Tibial artery (tissue), 4 donors: Measurements from ENCODE around the gene SYPL1.

ENCODE experiments used
- DNase-seq, 2 donors: peaks; one replicate each; pipeline ENCODE4 v3.0.0-alpha.2; 2019
- H3K27ac ChIP-seq, 2 donors: fragments of 200-600 bp; sonication (generic) in 1 of 2; 1 replicate in 1 of 2; 2 replicates in 1 of 2; pipeline ENCODE4 v1.5.1; 2018 to 2019; ENCODE audit warnings: mild to moderate bottlenecking in 1 of 2
- H3K27me3 ChIP-seq, 2 donors: fragments of 200-600 bp; sonication (generic) in 1 of 2; one replicate each; pipeline versions ENCODE4 v1.5.1 to v1.6.0; 2016 to 2019
- H3K36me3 ChIP-seq, 3 donors: fragments of 200-600 bp; sonication (generic) in 2 of 3; one replicate each; pipeline ENCODE4 v1.5.1; 2016 to 2019; ENCODE audit warnings: mild to moderate bottlenecking in 2 of 3
- H3K4me1 ChIP-seq, 4 donors: fragments of 200-600 bp; sonication (generic) in 2 of 4; 1 replicate in 3 of 4; 2 replicates in 1 of 4; pipeline ENCODE4 v1.5.1; 2016 to 2019
- H3K4me3 ChIP-seq, 2 donors: fragments of 200-600 bp; sonication (generic) in 1 of 2; 1 replicate in 1 of 2; 2 replicates in 1 of 2; pipeline ENCODE4 v1.5.1; 2018 to 2019; ENCODE audit warnings: mild to moderate bottlenecking in 2 of 2
- H3K9me3 ChIP-seq, 3 donors: fragments of 200-600 bp; sonication (generic) in 1 of 3; one replicate each; pipeline ENCODE4 v1.5.1; 2016 to 2019
- intact Hi-C: fragments of 100-400 bp; cut with DNase I; formaldehyde crosslinking; loops from one replicate; pipeline ENCODE4 v1.15.0; 2023; ENCODE audit warnings: low total_unique reads
- TF ChIP-seq, protein P1 (sequence below), 2 experiments: fragments of 200-600 bp in 1 of 2; fragments of 450-650 bp in 1 of 2; IDR thresholded peaks; one replicate each; pipeline ENCODE4 v1.5.1; 2017 to 2019; ENCODE audit warnings: antibody characterized with exemption in 2 of 2, mild to moderate bottlenecking in 1 of 2, moderate library complexity in 1 of 2

SYPL1 gene

DNA sequence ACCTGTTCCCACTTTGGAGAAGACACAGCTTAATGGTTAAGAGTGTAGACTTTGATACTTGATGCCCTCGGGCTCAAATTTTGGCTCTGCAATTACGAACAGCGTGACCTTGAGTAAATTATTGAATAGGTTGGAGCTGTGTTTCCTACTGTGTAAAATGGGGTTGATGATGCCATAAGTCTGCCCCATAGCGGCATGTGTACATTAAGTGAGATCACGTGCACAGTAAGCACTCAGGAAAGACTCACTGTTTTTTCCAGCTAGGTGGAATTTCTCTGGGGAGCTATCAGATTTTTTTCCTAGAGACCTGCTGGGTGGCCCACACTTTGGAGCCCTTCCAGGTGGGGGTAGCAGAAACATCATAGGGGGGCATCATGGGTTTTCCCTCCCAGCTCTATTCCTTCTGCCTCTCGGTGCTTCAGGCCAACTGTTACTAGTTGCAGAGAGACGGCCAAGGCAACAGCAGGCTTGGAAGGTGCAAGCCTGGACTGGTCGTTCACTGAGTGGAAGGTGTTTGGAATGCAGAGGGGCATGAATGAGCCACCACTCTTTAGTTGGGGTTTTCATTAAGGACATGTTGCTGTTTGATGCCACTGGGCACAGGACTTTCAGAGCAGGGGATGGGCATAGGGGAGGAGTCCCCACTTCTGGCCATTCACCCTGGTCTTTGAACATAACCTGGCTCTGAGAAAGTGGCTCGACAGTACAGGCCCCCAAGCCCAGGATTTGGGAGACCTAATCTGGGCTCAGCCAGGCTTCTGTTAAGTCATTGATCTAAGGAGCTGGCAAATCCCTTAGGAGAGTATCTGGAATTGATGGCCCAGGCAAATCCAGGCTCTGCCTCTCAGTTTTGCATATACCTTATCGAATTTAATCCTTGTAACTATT is 64.0 kb downstream of the SYPL1 start:
- no peak for DNase-seq
- TF ChIP-seq, protein P1, sequence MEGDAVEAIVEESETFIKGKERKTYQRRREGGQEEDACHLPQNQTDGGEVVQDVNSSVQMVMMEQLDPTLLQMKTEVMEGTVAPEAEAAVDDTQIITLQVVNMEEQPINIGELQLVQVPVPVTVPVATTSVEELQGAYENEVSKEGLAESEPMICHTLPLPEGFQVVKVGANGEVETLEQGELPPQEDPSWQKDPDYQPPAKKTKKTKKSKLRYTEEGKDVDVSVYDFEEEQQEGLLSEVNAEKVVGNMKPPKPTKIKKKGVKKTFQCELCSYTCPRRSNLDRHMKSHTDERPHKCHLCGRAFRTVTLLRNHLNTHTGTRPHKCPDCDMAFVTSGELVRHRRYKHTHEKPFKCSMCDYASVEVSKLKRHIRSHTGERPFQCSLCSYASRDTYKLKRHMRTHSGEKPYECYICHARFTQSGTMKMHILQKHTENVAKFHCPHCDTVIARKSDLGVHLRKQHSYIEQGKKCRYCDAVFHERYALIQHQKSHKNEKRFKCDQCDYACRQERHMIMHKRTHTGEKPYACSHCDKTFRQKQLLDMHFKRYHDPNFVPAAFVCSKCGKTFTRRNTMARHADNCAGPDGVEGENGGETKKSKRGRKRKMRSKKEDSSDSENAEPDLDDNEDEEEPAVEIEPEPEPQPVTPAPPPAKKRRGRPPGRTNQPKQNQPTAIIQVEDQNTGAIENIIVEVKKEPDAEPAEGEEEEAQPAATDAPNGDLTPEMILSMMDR (IDR thresholded peaks at IDR 0.05), result no peak

DNA sequence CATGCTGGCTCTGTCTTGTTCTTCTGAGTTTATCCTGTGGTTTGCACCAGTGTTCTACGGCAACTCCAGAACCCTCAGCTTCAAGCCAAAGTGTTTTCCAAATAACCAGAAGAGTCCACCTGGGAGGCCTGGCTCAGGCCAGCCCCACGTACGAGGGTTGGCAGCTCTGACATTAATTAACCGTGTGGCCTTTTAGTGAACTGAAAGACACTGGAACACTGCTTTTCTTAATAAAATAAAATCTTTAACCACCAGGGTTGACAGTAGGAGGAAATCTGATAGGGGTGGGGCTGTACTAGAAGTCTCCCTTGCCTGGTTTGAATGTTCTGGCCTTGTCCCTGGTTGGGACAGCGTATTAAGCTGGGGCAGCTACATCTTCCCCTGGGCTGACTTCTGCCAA is 64.9 kb downstream of the SYPL1 start:
- Histone ChIP-seq H3K27me3 (peaks cover 0 to 8% of the 10 kb centered on the region in 2 donors), H3K4me3 (no peak overlapping the region), H3K4me1 (peaks cover 0 to 17% (median 11%) of the 10 kb centered on the region in 4 donors), H3K9me3 (no peaks in the 10 kb centered on the region), H3K36me3 (no peaks in the 10 kb centered on the region), H3K27ac (no peak overlapping the region)
- DNase-seq, result no peak
- TF ChIP-seq, protein P1 (IDR thresholded peaks at IDR 0.05), result no peak
- intact Hi-C loops, result loop anchor here (10.0 kb wide), 1 partner anchor 172 kb away; the partner anchor contains the start of gene ATXN7L1

More for the DNA sequence above, 64.0 kb downstream of the SYPL1 start:
- H3K4me3 ChIP-seq, result no peak overlapping the region
- H3K4me1 ChIP-seq, result peaks cover 0 to 13% (median 9%) of the 10 kb centered on the region in 4 donors
- H3K27ac ChIP-seq, result no peak overlapping the region
- no peaks in the 10 kb centered on the region for H3K36me3 ChIP-seq
- peaks cover 0 to 6% of the 10 kb centered on the region in 2 donors for H3K27me3 ChIP-seq
- no peaks in the 10 kb centered on the region for H3K9me3 ChIP-seq
- intact Hi-C loops, result loop anchor here (10.0 kb wide), 1 partner anchor 173 kb away; the partner anchor contains the start of gene ATXN7L1

DNA sequence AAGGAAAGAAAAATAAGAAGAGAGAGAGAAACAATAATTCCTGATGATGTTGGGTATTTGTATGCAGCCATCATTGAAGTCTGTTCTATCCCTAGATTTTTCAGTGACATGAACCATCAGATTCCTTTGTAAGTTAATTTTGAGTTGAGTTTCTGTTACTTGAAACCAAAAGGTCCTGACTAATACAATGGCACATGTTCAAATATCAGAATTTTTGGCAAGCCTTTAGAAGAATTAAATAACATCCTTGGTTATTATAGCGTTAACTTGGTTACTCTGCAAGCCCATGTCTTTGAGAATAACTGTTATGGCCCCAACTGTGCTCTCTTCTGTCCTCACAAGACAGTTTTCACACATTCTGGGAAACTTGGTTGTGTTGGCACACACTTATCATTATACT is 66.5 kb downstream of the SYPL1 start:
- H3K36me3 ChIP-seq, result no peaks in the 10 kb centered on the region
- TF ChIP-seq, protein P1 (IDR thresholded peaks at IDR 0.05), result no peak
- H3K9me3 ChIP-seq, result no peaks in the 10 kb centered on the region
- DNase-seq, result no peak
- peaks cover 0 to 17% (median 5%) of the 10 kb centered on the region in 4 donors for H3K4me1 ChIP-seq
- intact Hi-C loops, result loop anchor here (10.0 kb wide), 1 partner anchor 171 kb away; the partner anchor contains the start of gene ATXN7L1
- H3K4me3 ChIP-seq, result no peak overlapping the region
- H3K27me3 ChIP-seq, result peaks cover 0 to 8% of the 10 kb centered on the region in 2 donors
- no peak overlapping the region for H3K27ac ChIP-seq

DNA sequence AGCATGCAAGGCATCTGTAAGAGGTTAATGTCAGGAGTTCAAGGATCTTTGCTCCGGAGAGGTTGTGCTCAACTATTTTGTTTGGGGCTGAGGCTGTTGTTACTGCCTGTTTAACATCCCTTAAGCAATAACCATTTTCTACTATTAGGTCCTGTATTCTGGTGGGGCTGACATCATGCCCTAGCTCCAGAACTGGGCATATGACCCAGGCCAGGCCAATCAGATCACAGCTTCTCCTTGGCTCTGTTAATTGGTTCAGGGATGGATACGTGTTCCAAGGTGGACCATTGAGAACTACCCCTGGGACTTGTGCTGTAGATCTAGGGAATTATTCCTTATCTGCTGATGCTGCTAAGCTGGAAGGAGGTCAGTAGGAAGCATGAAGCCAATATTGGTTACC is 67.0 kb downstream of the SYPL1 start:
- Histone ChIP-seq H3K4me1 (peaks cover 0 to 12% (median 2%) of the 10 kb centered on the region in 4 donors), H3K9me3 (no peaks in the 10 kb centered on the region), H3K36me3 (no peaks in the 10 kb centered on the region), H3K4me3 (no peak overlapping the region), H3K27ac (no peak overlapping the region), H3K27me3 (peaks cover 0 to 8% of the 10 kb centered on the region in 2 donors)
- TF ChIP-seq, protein P1 (IDR thresholded peaks at IDR 0.05), result no peak
- intact Hi-C loops, result loop anchor here (10.0 kb wide), 1 partner anchor 170 kb away; the partner anchor contains the start of gene ATXN7L1
- no peak for DNase-seq

DNA sequence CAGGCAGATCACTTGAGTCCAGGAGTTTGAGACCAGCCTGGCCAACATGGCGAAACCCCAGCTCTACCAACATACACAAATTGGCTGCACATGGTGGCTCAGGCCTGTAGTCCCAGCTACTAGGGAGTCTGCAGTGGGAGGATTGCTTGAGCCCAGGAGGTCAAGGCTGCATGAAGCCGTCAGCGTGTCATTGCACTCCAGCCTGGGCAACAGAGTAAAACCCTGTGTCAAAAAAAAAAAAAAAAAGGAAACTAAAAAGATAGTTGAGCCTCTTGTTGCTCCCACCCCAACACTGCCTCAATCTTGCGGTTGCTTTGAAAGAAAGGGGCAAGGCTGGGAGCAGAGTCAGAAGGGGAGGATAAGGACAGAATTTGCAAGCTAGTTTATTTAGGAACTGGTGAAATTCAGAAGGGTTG is 69.9 kb downstream of the SYPL1 start:
- Histone ChIP-seq H3K27me3 (peaks cover 0 to 8% of the 10 kb centered on the region in 2 donors), H3K4me3 (no peak overlapping the region), H3K36me3 (no peaks in the 10 kb centered on the region), H3K9me3 (no peaks in the 10 kb centered on the region), H3K4me1 (peaks cover 0 to 8% (median 2%) of the 10 kb centered on the region in 4 donors), H3K27ac (no peak overlapping the region)
- no peak for DNase-seq
- TF ChIP-seq, protein P1 (IDR thresholded peaks at IDR 0.05), result no peak
- intact Hi-C loops, result loop anchor here (5.0 to 10.0 kb wide), 3 partner anchors 167 to 390 kb away; partner anchors contain the start of gene ATXN7L1
